DND-41 (cell line): ENCODE results near the gene SLC30A2.

Experiments used
- ATAC-seq: fragments of 200-7000 bp; cut with Tn5 transposase; 3 replicates; pipeline ENCODE4 v1.9.1; 2021; ENCODE audit warnings: low read depth; ENCODE audit not compliant: insufficient read depth
- DNase-seq: peaks from one replicate; pipeline ENCODE4 v3.0.0-alpha.2; 2020
- H2AFZ ChIP-seq: 2 replicates; pipeline ENCODE4 v1.6.0; 2012; ENCODE audit warnings: low read depth, low read length
- H3K27ac ChIP-seq: 2 replicates; pipeline ENCODE4 v1.5.1; 2012; ENCODE audit warnings: low read length, inconsistent platforms
- H3K27me3 ChIP-seq: fragments of 200-600 bp; sonication (generic); 2 replicates; pipeline ENCODE4 v1.6.0; 2012; ENCODE audit warnings: low read length, mild to moderate bottlenecking, inconsistent platforms; ENCODE audit not compliant: insufficient read depth, poor library complexity
- H3K36me3 ChIP-seq: 2 replicates; pipeline ENCODE4 v1.5.1; 2012; ENCODE audit warnings: low read length, inconsistent platforms; ENCODE audit not compliant: insufficient read depth
- H3K4me1 ChIP-seq: 2 replicates; pipeline ENCODE4 v1.5.1; 2012; ENCODE audit warnings: mild to moderate bottlenecking, low read length; ENCODE audit not compliant: insufficient read depth
- H3K4me2 ChIP-seq: 2 replicates; pipeline ENCODE4 v1.6.0; 2012; ENCODE audit warnings: mild to moderate bottlenecking, moderate library complexity, low read length, inconsistent platforms; ENCODE audit not compliant: insufficient read depth
- H3K4me3 ChIP-seq, 2 experiments: fragments of 200-600 bp in 1 of 2; shearing (Covaris generic) in 1 of 2; 2 replicates each; pipeline ENCODE4 v1.5.1; 2012 to 2016; ENCODE audit warnings: inconsistent platforms in 2 of 2, low read length in 2 of 2, mild to moderate bottlenecking in 2 of 2, low read depth in 1 of 2, moderate library complexity in 1 of 2
- H3K79me2 ChIP-seq: 2 replicates; pipeline ENCODE4 v1.6.0; 2012; ENCODE audit warnings: low read length, inconsistent platforms; ENCODE audit not compliant: insufficient read depth
- H3K9ac ChIP-seq: 2 replicates; pipeline ENCODE4 v1.6.0; 2012; ENCODE audit warnings: low read depth, mild to moderate bottlenecking, inconsistent platforms, low read length, moderate library complexity
- H3K9me3 ChIP-seq: 2 replicates; pipeline ENCODE4 v1.5.1; 2012; ENCODE audit warnings: low read length, moderate library complexity, mild to moderate bottlenecking, inconsistent platforms; ENCODE audit not compliant: insufficient read depth, severe bottlenecking
- H4K20me1 ChIP-seq: 2 replicates; pipeline ENCODE4 v1.6.0; 2012; ENCODE audit warnings: low read length; ENCODE audit not compliant: insufficient read depth
- EZH2 ChIP-seq: IDR thresholded peaks from 3 replicates; pipeline ENCODE4 v1.6.1; 2012; ENCODE audit warnings: borderline replicate concordance, low read depth, mild to moderate bottlenecking, moderate library complexity, low read length, inconsistent platforms; ENCODE audit not compliant: severe bottlenecking
- TF ChIP-seq, protein P1 (sequence below): IDR thresholded peaks from 2 replicates; pipeline ENCODE4 v1.5.1; 2012; ENCODE audit warnings: borderline replicate concordance, low read length, moderate library complexity, mild to moderate bottlenecking; ENCODE audit not compliant: poor library complexity, severe bottlenecking; ENCODE audit errors: extremely low read depth

The SLC30A2 gene

DNA sequence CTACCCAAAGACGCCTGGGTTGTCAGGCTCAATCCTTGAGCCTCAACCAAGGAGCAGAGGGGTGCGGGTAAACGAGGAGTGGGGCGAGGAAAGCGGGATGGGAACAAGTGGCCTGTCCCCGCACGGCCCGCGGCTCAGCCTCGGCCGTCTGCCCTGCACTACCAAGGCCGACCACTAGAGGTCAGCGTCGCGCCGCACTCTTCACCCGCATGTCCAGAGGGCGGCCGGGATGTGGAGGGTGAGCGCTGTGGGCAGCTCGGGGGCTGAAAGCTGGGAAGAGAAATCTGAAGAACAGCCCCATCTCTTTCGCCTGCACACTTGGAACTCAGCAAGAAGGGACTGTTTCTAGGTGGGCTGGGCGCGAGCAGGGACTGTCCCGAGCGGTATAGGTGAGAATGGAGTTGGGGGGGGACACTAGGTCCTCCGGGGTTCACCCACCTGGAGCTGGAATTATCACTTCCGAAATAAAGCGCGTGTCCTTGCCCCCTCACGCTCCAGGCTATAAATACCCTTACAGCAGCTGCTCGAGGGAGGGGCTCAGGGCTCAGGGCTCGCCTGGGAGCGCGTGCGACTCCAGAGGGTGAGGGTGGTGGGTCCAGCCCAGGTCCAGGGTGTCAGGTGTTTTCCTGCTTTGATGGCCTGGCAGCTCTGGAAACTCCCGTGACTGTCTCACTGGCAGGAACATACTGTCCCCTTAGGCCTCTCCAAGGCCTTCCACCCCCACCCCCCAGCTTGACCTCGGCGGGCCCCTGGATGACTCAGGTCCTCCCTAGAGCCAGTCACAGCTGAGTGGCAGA is 9.8 kb downstream of the SLC30A2 start:
- no peaks in the 10 kb centered on the region for H3K79me2 ChIP-seq
- no peaks in the 10 kb centered on the region for H3K9me3 ChIP-seq
- H3K4me2 ChIP-seq: peak overlapping the region; percentile 98
- H4K20me1 ChIP-seq: no peaks in the 10 kb centered on the region
- peak overlapping the region; percentile 97 for H2AFZ ChIP-seq
- TF ChIP-seq, protein P1, sequence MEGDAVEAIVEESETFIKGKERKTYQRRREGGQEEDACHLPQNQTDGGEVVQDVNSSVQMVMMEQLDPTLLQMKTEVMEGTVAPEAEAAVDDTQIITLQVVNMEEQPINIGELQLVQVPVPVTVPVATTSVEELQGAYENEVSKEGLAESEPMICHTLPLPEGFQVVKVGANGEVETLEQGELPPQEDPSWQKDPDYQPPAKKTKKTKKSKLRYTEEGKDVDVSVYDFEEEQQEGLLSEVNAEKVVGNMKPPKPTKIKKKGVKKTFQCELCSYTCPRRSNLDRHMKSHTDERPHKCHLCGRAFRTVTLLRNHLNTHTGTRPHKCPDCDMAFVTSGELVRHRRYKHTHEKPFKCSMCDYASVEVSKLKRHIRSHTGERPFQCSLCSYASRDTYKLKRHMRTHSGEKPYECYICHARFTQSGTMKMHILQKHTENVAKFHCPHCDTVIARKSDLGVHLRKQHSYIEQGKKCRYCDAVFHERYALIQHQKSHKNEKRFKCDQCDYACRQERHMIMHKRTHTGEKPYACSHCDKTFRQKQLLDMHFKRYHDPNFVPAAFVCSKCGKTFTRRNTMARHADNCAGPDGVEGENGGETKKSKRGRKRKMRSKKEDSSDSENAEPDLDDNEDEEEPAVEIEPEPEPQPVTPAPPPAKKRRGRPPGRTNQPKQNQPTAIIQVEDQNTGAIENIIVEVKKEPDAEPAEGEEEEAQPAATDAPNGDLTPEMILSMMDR: peak; percentile 99
- TF ChIP-seq EZH2: no peak
- H3K9ac ChIP-seq: peak overlapping the region; percentile 72
- peak; percentile 66 for ATAC-seq
- peak; percentile 72 for DNase-seq
- peak overlapping the region; percentile 81 to 88 for H3K4me3 ChIP-seq
- H3K4me1 ChIP-seq: peaks cover 23% of the 10 kb centered on the region
- H3K36me3 ChIP-seq: no peaks in the 10 kb centered on the region; the same call in 1 of the 2 replicates
- peaks cover 11% of the 10 kb centered on the region for H3K27me3 ChIP-seq
- peak overlapping the region; percentile 63; the same call in 1 of the 2 replicates for H3K27ac ChIP-seq

DNA sequence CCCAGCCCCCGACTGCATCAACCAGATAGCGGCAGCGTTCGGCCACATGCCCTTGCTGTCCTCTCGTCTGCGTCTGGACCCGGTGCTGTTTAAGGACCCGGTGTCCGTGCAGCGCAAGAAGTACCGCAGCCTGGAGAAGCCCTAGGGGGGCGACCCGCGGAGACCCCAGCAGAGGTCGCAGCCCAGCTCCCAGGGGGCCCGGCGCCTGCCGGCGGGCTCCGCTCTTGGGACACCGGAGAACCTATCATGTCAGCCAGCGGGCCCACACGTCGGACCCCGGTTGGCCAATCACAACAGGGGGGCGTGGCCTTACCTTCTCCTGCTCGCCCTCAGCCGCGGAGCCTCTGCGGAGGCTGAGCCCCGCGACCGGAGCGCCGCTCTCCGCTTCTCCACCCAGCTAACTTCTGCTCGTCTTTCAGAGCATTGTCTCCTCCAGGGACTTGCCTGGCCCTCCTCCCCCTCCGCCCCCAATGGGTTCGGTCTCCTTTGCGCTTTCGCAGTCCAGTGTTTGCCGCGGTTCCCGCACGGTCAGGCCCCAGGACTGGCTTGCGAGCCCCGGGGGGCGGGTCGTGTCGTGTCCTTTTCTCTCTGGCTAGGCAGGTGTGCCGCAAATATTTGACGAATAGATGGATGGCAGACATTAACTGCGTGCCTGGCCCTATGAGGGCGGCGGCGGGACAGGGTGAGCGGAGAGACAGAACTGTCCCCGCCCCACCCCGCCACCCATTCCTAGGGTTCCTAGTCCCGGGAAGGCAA is 10.5 kb downstream of the SLC30A2 start:
- Histone ChIP-seq H3K79me2 (no peaks in the 10 kb centered on the region), H3K4me2 (peak overlapping the region; percentile 98), H3K9ac (peak overlapping the region; percentile 72), H2AFZ (peak overlapping the region; percentile 97), H3K4me1 (peaks cover 23% of the 10 kb centered on the region), H3K36me3 (no peaks in the 10 kb centered on the region; the same call in 1 of the 2 replicates), H3K27ac (peak overlapping the region; percentile 63; the same call in 1 of the 2 replicates), H3K9me3 (no peaks in the 10 kb centered on the region), H3K27me3 (peaks cover 11% of the 10 kb centered on the region), H4K20me1 (no peaks in the 10 kb centered on the region), H3K4me3 (peak overlapping the region; percentile 81 to 88)
- TF ChIP-seq EZH2: no peak
- TF ChIP-seq, protein P1: peak; percentile 62
- ATAC-seq (peak; percentile 96), DNase-seq (peak; percentile 95)

DNA sequence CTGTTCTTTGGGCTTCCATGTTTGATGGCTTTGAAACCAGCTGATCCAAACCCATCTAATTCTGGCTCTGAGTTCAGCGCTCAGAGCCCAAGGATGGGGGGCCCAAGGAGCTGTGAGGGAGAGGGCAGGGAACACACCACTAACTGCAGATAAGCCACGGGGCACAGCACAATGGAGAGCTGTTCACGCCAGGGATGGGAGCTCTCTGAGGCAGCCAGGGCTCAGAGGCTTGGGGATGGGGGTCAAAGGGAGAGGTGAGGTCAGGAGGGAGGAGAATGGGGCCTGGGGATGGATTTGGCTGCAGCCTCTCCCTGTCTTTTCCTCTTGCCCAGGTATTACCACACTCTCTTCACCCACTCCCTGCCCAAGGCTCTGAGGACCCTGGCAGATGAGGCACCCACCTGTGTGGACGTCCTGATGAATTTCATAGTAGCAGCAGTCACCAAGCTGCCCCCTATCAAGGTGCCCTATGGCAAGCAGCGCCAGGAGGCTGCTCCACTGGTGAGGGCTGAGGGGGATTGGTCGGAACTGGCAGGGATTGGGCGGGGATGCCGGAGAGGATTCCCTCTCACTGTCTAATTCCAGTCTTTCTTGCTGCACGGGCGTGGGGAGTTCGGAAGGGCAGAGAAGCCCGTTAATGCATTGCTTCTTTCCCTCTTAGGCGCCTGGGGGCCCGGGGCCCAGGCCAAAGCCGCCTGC is 11.3 kb downstream of the SLC30A2 start:
- no peaks in the 10 kb centered on the region for H3K79me2 ChIP-seq
- ATAC-seq (no peak), DNase-seq (no peak)
- H3K36me3 ChIP-seq: no peaks in the 10 kb centered on the region; the same call in 1 of the 2 replicates
- H3K4me2 ChIP-seq: peak overlapping the region; percentile 98
- H3K9ac ChIP-seq: peak overlapping the region; percentile 72
- peak overlapping the region; percentile 81 to 88; a peak in 3 of 4 replicates for H3K4me3 ChIP-seq
- H3K9me3 ChIP-seq: no peaks in the 10 kb centered on the region
- H3K27me3 ChIP-seq: peaks cover 11% of the 10 kb centered on the region
- H2AFZ ChIP-seq: peak overlapping the region; percentile 97
- TF ChIP-seq, protein P1: no peak
- no peak for TF ChIP-seq EZH2
- no peaks in the 10 kb centered on the region for H4K20me1 ChIP-seq
- peaks cover 23% of the 10 kb centered on the region for H3K4me1 ChIP-seq
- H3K27ac ChIP-seq: peak overlapping the region; percentile 0; the same call in 1 of the 2 replicates
